NCI-H1417 treated with DMSO at 0.1 percent for 48 hours (cell line): Measurements from ENCODE around the gene ARR3.
"Not testable (repeated sequence)": the region's sequence is repeated elsewhere in the genome, so short reads cannot be mapped to it uniquely, and the experiment has no call there.

ENCODE experiments used
- DNase-seq: peaks from one replicate; lab custom pipeline; 2025; lab: John Stamatoyannopoulos, UW

Gene ARR3

DNA sequence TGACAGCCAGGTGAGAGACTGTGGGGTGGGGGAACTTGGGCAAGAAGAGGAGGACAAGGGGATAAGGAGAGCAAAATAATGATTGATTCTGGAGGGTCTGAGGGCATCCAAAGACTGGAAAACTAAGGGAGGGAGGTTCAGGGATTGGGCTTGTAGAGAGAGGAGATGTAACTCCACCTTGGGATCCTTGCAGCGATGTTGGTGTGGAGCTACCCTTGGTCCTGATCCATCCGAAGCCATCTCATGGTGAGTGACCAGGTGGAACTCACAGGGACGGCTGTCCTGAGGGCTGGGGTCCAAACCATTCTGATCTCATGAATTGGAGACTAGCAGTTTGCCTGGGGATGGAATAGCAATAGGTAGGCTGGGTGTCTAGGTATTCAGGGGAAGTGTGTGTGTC is 12.4 kb downstream of the ARR3 start:
- DNase-seq, result no peak

DNA sequence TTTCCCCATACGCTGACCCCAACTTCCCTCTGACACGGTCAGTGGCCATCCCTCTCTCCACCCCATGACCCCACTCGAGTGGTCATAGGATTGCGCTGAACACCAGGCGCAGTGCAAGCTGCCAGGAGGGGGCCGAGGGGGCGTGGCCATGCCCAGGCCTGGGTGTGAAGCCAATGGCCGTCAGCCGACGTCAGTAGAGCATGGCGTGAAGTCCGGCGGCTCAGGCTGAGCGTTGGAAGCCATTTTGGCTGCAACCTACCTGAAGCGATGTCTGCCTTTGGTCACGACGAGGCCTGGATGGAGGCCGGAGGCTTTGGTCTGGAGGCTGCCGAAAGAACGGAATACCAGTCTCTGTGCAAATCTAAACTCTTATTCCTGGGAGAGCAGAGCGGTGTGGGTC is 13.8 kb downstream of the ARR3 start, which contains the start of gene RAB41:
Gene RAB41, plus strand, starts transcription at position 222 of the 400 bp plus-strand sequence. Its CDS starts 46 bp downstream, at position 268.
- DNase-seq, result no peak

DNA sequence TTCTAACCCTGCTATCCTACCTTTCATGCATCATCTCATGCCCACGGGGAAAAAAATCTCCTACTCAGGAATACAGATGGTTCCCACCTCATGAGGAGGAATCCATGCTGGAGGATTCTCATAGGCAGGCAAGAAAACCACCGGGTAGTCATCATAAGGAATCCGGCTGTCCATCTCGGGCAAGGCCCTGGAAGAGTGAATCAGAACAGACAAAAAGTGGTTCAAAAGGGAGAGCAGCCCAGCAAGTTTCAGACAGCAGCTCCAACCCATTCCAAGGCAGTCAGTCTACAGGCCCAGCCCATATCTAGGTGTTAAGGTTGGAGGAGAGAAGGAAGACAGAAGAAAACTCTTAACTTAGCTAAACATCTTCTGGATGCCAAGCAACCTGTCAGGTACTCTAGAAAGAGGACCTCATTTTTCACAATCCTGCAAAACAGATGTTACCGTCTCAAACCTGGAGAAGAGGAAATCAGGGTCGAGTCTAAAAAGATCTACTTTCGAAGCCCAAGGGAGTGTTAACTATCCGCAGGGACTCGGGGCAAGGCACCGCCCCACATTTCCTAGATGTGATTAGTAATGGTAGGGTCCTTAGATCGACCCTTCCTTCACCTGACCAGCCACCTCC is 21.1 kb downstream of the ARR3 start:
- no peak for DNase-seq

DNA sequence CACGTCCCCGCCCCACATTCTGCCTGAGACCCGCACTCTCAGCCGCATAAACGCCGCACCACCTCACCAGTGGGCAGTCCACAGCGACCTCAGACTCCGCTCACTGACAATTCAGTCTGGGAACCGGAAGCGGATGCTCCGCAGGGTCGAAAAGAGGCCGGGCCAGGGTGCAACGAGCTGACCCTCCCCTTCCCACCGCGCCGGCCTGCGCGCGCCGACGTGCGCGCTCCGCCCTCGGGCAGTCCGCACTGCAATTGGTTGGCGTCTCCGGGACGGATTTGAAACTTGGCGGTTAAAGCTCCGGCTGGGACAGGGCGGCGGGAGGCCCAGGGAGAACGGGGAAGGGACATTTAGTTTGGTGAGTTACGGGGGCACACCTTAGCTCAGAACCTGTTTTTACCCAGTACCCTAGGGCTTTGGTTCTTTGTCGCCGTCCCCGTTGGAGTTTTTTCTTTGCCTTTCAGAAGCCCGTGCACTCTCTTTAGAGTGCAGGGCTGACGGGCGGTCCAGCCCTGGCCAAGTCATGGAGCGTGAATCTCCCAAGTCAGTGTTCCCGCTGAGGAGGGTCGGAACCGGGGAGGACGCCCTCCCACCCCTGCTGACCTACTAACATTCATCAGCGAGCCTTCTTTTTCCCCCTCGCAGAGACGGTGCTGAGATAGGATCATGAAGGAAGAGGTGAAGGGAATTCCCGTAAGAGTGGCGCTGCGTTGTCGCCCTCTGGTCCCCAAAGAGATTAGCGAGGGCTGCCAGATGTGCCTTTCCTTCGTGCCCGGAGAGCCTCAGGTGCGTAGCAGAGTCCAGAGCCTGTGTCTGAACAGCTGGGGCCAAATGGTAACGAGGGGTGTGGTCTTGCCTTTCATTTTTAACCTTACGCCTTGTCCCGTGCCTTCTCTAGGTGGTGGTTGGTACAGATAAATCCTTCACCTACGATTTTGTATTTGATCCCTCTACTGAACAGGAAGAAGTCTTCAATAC is 21.9 kb downstream of the ARR3 start, which contains the start of the genes KIF4A and PDZD11:
Gene KIF4A, plus strand, starts transcription at position 312 of the 978 bp plus-strand sequence. Its CDS starts 355 bp downstream, at position 667.
Gene PDZD11, minus strand, starts transcription at position 135 of the 978 bp plus-strand sequence. CDS start 586 bp downstream, outside the sequence.
- no peak for DNase-seq

DNA sequence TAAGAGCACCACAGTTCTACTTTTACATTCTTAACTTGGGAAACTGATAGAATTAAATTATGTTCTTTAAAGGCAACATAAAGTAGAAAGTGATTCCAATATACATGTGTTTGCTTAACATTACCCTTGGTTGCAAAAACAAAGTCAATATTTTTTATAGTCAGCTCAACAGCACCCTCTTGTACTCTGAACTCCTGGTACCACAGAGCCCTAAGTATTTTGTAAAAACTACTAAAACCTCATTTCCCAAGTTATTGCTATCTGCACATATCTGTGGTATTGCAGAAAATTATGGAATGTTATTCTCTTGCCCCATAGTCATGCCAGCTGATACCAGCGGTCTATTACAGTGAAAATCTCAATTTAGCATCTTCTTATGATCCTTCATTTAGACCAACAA is 24.7 kb downstream of the ARR3 start:
- no peak for DNase-seq

DNA sequence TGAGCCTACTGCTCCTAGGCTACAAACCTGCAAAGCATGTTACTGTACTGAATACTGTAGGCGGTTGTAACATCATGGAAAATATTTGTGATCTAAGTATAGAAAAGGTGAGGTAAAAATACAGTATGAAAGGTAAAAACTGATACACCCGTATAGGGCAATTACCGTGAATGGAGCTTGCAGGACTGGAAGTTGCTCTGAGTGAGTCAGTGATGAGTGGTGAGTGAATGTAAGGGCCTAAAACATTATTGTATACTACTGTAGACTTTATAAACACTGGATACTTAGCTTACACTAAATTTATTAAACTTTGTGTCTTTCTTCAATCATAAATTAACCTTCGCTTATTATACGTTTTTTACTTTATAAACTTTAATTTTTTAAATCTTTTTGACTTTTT is 25.5 kb downstream of the ARR3 start:
- DNase-seq, result no peak

DNA sequence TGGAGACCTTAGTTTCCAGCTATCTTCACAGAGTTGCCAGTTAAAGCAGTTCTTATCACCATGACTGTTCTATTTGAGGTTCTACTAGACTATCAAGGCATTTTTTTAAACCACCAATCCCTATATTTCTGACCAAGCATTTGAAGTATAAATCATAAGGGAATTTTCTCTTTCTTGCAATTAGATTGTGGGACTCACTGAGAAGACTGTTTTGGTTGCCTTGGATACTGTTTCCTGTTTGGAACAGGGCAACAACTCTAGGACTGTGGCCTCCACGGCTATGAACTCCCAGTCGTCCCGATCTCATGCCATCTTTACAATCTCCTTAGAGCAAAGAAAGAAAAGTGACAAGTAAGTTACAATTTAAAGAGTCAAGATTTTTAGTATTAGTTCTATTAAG is 33.6 kb downstream of the ARR3 start:
- no peak for DNase-seq

DNA sequence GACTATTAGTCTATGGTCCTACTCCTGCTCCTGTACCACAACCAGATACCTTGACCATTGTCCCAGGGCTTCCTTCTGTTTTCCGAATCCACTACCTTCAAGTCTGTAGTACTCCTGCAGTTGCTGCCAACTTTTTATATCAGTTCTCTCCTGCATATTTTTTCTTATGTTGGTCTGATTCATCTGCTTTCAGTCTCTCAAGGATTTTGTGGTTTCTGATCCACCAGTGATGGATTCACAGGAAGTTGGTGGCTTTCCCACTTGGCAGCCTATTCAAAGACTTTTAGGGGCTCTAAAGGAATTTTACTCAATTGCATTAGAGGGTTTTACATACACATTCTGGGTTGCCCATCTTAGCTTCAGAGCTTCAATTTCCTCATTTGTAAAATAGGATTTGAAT is 45.4 kb downstream of the ARR3 start:
- DNase-seq, result no peak

DNA sequence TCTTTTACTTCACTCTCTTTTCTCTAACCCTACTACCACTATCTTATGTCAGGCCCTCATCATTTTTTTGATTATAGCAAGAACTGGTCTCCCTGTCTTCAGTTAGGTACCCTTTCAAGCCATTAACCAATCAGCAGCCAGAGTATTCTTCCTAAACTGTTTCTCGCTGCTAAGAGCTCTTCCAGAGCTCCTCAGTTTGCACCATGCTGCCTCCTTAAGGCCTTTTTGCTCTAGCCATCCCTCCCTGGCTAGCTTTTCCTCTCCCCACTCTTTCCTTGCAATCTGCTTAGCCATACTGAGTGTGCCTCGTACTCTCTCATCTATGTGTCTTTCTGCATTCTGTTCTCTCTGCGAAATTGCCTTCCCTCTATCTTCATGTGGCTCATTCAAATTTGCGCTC is 54.6 kb downstream of the ARR3 start:
- DNase-seq, result no peak

DNA sequence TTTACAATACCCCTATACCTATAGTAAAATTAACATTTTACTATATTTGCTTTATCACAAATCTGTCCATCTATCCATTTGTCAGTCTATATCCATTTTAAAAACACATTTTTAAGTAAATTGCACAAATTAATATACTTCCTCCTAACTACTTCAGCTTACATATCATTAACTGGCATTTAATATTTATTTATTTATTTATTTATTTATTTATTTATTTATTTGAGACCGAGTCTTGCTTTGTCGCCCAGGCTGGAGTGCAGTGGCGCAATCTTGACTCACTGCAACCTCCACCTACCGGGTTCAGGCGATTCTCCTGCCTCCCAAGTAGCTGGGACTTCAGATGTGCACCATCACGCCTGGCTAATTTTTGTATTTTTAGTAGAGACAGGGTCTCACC is 55.5 kb downstream of the ARR3 start:
- not testable (repeated sequence) for DNase-seq

DNA sequence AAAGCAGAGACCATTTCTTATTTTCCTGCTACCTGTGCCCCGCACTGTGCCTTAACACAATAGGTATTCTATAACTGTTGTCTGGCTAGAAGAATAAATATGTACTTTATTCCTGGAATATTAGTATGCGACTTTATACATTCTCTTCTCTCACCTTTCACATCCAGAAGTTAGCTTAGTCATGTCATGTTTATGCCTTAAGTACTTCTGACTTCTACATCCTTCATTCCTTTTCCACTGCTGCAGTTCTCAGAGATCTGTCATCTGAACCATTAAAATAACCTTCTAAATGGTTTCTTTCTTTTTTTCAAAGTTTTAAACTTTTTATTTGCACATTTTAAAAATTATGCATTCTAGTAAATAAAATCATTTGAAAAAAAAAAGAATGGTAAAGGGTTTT is 56.2 kb downstream of the ARR3 start:
- no peak for DNase-seq

DNA sequence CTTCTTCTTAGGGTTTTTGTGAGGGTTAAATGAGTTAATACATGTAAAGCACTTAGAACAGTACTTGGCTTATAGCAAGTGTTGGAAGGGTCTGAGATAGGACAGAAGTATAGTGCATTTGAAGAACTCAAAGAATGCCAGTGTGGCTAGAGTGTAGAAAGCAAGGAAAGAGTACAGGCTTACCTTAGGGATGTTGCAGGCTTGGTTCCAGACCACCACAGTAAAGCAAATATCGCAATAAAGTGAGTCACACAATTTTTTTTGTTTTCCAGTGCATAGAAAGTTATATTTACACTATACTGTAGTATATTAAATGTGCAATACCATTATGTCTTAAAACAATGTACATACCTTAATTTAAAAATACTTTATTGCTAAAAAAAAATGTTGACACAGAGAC is 63.0 kb downstream of the ARR3 start:
- DNase-seq, result no peak
